OCI-LY3 (cell line): ENCODE data around the gene IZUMO4.

Source experiments
- CTCF ChIP-seq: fragments of 200-600, 300-600 bp; sonication (generic); IDR thresholded peaks from 2 replicates; pipeline ENCODE4 v1.5.1; 2014; ENCODE audit warnings: antibody characterized with exemption, low read length, low read depth
- EZH2phosphoT487 ChIP-seq: fragments of 200-600 bp; shearing (Covaris generic); IDR thresholded peaks from 2 replicates; pipeline ENCODE4 v1.6.1; 2018; ENCODE audit warnings: antibody characterized with exemption, mixed run types, low read depth

- TF ChIP-seq CTCF, result no peak
- no peak for TF ChIP-seq EZH2phosphoT487
Observed at GRCh38 chr19:2048104-2048958, 48.4 kb upstream of the IZUMO4 start.
